GM13976 (cell line): ENCODE results near the gene RCAN2.
"Not testable (repeated sequence)": the region's sequence is repeated elsewhere in the genome, so short reads cannot be mapped to it uniquely, and the experiment has no call there.

Experiments used
- DNase-seq: peaks from one replicate; pipeline ENCODE4 v3.0.0; 2012; ENCODE audit warnings: low spot score
- in situ Hi-C: fragments of 300-500 bp; cut with MboI; formaldehyde crosslinking; loops from one replicate; pipeline ENCODE4 v1.12.0; 2022; ENCODE audit warnings: low sequenced_read_pairs, mixed read lengths, inconsistent platforms; ENCODE audit not compliant: unreplicated experiment
- TF ChIP-seq, protein P1 (sequence below): IDR thresholded peaks from 2 replicates; pipeline ENCODE4 v1.5.1; 2012; ENCODE audit warnings: borderline replicate concordance, mild to moderate bottlenecking; ENCODE audit not compliant: insufficient read depth; ENCODE audit errors: extremely low read depth, missing control alignments, control extremely low read depth

The RCAN2 gene

GRCh38 chr6:46410334-46410953 lies 80.8 kb downstream of the RCAN2 start:
- TF ChIP-seq, protein P1, sequence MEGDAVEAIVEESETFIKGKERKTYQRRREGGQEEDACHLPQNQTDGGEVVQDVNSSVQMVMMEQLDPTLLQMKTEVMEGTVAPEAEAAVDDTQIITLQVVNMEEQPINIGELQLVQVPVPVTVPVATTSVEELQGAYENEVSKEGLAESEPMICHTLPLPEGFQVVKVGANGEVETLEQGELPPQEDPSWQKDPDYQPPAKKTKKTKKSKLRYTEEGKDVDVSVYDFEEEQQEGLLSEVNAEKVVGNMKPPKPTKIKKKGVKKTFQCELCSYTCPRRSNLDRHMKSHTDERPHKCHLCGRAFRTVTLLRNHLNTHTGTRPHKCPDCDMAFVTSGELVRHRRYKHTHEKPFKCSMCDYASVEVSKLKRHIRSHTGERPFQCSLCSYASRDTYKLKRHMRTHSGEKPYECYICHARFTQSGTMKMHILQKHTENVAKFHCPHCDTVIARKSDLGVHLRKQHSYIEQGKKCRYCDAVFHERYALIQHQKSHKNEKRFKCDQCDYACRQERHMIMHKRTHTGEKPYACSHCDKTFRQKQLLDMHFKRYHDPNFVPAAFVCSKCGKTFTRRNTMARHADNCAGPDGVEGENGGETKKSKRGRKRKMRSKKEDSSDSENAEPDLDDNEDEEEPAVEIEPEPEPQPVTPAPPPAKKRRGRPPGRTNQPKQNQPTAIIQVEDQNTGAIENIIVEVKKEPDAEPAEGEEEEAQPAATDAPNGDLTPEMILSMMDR = peak; percentile 50
- in situ Hi-C loops = loop anchor here (10.0 kb wide), 1 partner anchor 316 kb away; no protein-coding TSS in a partner anchor
- DNase-seq = peak; percentile 51

DNA sequence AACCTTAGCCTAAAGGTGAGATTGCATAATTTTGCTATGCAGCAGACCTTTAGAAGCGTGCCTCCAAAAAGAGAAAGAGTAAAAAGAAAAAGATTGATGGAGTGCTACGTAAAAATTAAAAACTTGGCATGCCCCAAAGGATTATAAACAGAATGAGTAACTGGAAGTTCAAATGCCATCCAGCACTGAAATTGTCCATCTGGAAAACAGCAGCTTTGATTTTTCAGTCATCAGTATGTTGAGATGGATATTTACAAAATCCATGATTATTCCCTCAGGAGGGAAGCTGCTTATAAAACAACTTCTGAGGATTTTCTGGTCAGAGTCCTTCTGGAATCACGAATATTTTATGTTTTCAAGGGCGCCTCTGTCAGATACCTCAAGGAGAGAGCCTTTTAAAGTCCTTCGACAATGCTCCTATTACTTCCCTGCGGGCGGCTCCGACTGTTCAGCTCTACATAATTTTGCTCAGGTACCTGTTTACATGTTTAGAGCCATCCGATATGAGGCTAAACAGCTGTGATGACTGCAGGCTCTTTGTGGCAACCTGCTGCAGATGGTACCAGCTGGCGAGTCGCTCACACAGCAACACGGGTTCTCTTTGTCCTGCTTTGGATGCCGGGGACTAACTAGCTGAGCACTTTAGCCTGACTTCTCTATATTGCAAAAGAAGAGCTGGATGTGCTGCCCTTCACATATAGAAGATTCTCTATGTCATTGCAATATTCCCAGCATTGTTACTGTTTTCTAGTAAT lies 83.3 kb downstream of the RCAN2 start:
- DNase-seq = no peak
- TF ChIP-seq, protein P1 = no peak
- in situ Hi-C loops = loop anchor here (10.0 kb wide), 1 partner anchor 183 kb away; no protein-coding TSS in a partner anchor

DNA sequence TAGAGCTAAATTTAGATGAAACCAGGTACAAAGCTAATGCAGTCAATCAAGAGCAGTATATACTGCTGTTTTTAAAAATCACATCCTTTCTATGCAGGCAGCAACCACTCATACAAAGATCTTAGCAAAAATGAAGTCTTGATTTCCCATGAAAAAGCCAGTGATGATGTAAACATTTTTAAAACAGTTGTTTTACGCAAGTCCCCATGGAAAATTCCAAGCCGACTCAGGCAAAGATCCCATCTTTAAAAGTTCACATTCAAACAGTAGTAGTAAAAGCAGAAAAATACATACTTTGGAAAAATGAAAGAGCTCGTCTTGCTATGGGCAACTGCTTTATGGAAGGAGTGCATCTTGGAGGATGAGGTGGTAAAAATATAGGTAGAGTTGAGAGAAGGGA lies 84.0 kb downstream of the RCAN2 start:
- DNase-seq = no peak
- in situ Hi-C loops = loop anchor here (10.0 kb wide), 1 partner anchor 182 kb away; no protein-coding TSS in a partner anchor
- TF ChIP-seq, protein P1 = no peak

GRCh38 chr6:46405620-46406180 lies 85.5 kb downstream of the RCAN2 start:
- DNase-seq = not testable (repeated sequence)
- in situ Hi-C loops = loop anchor here (10.0 kb wide), 1 partner anchor 181 kb away; no protein-coding TSS in a partner anchor

GRCh38 chr6:46400898-46401297 lies 90.4 kb downstream of the RCAN2 start:
- TF ChIP-seq, protein P1 = no peak
- in situ Hi-C loops = loop anchor here (10.0 kb wide), 1 partner anchor 176 kb away; no protein-coding TSS in a partner anchor
- DNase-seq = no peak

DNA sequence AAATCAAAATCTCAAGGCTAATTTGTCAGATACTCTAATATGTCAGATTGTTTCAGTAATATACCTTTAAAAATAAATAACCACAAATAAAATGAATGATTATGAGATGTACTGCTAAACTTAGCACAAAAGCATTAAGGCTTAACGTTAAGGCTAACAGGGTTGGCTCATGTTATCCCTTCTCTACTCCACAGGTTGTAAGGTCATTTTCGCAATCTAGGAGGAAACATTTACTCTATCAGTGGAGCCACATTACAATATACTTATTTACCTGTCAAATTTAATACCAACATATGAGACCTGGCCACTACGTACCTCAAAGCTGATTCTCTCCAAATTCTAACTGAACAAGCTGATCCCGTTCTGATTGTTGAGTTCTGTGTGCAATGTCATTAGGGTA lies 95.7 kb downstream of the RCAN2 start:
- in situ Hi-C loops = no loop called here
- TF ChIP-seq, protein P1 = no peak
- DNase-seq = no peak

- in situ Hi-C loops = no loop called here
- TF ChIP-seq, protein P1 = no peak
- no peak for DNase-seq
Observed at GRCh38 chr6:46393940-46394337, 97.3 kb downstream of the RCAN2 start.
